Panc1 (cell line): ENCODE measurements around the gene NAPG. TPM values are rescaled to one million over a fixed set of nuclear protein-coding genes. Genes with fewer than 3 reads are reported as not detected.

Source experiments
- ATAC-seq: fragments of 200-7000 bp; cut with Tn5 transposase; 2 replicates; pipeline ENCODE4 v1.9.1; 2020; ENCODE audit warnings: mild to moderate bottlenecking, moderate library complexity
- BruUV-seq: library from RNA; stranded (reverse); fragments of 400-500 nt; replicated peaks from 2 replicates; lab custom pipeline; 2021; lab: Mats Ljungman, UMichigan
- CTCF ChIA-PET: fragments of 300-600 bp; sonication (Branson Sonifier 250); formaldehyde crosslinking; loops from one replicate; lab custom pipeline; 2022; ENCODE audit warnings: antibody characterized with exemption; lab: Charles Lee
- POLR2A ChIA-PET: fragments of 300-600 bp; sonication (Branson Sonifier 250); formaldehyde crosslinking; loops from one replicate; lab custom pipeline; 2022; ENCODE audit warnings: antibody characterized with exemption; lab: Charles Lee
- DNase-seq: peaks from one replicate; pipeline ENCODE4 v3.0.0-alpha.2; 2010; ENCODE audit warnings: low read depth, low spot score
- H3K27ac ChIP-seq: 2 replicates; pipeline ENCODE4 v1.5.1; 2011; ENCODE audit warnings: mild to moderate bottlenecking, low read length, inconsistent platforms
- H3K27me3 ChIP-seq: fragments of 200-500 bp; sonication (Bioruptor generic); 2 replicates; pipeline ENCODE4 v1.6.0; 2014; ENCODE audit warnings: low read length, inconsistent platforms; ENCODE audit not compliant: control insufficient read depth, insufficient read depth
- H3K36me3 ChIP-seq: fragments of 200-500 bp; sonication (Bioruptor generic); 2 replicates; pipeline ENCODE4 v1.5.1; 2014; ENCODE audit warnings: inconsistent platforms, mild to moderate bottlenecking, low read length, moderate library complexity; ENCODE audit not compliant: control insufficient read depth, insufficient read depth
- H3K4me1 ChIP-seq: 2 replicates; pipeline ENCODE4 v1.5.1; 2011; ENCODE audit warnings: inconsistent platforms, mild to moderate bottlenecking, low read length, moderate library complexity; ENCODE audit not compliant: control insufficient read depth, insufficient read depth
- H3K4me3 ChIP-seq, 2 experiments: 2 replicates each; pipeline ENCODE4 v1.5.1; 2011 to 2012; ENCODE audit warnings: low read depth in 2 of 2, low read length in 2 of 2, mild to moderate bottlenecking in 2 of 2, inconsistent platforms in 1 of 2, moderate library complexity in 1 of 2
- H3K9me3 ChIP-seq: fragments of 200-500 bp; sonication (Bioruptor generic); 2 replicates; pipeline ENCODE4 v1.5.1; 2014; ENCODE audit warnings: low read depth, mild to moderate bottlenecking, inconsistent platforms, low read length, moderate library complexity; ENCODE audit not compliant: control insufficient read depth, insufficient read depth
- CTCF ChIP-seq: fragments of 450-650 bp; IDR thresholded peaks from 2 replicates; pipeline ENCODE4 v1.5.1; 2017; ENCODE audit warnings: mild to moderate bottlenecking
- POLR2AphosphoS5 ChIP-seq: IDR thresholded peaks from 2 replicates; pipeline ENCODE4 v1.6.1; 2012; ENCODE audit warnings: mild to moderate bottlenecking, low read depth, low read length, moderate library complexity
- REST ChIP-seq, 2 experiments: IDR thresholded peaks; 2 replicates each; pipeline ENCODE4 v1.6.1; 2011 to 2012; ENCODE audit warnings: low read depth in 2 of 2, control low read depth in 1 of 2, low read length in 1 of 2, mild to moderate bottlenecking in 1 of 2, moderate library complexity in 1 of 2; ENCODE audit not compliant: insufficient read depth in 1 of 2
- SIN3A ChIP-seq: IDR thresholded peaks from 2 replicates; pipeline ENCODE4 v1.6.1; 2012; ENCODE audit warnings: low read depth, mild to moderate bottlenecking, low read length, moderate library complexity, borderline replicate concordance; ENCODE audit not compliant: insufficient read depth
- TCF7L2 ChIP-seq: IDR thresholded peaks from 2 replicates; pipeline ENCODE4 v1.6.1; 2011; ENCODE audit warnings: mild to moderate bottlenecking, low read depth, low read length, inconsistent platforms
- in situ Hi-C: cut with HindIII; loops from 2 replicates; pipeline ENCODE4 v1.10.0; 2016; ENCODE audit warnings: low sequenced_read_pairs, low pct_unique_long_range_greater_than_20kb
- intact Hi-C: fragments of 100-400 bp; cut with micrococcal nuclease; formaldehyde crosslinking; loops from one replicate; pipeline ENCODE4 v1.10.0; 2022; ENCODE audit not compliant: unreplicated experiment
- total RNA-seq: library from RNA; stranded (reverse); gene quantifications from one replicate; pipeline ENCODE4 v1.2.1, GENCODE V29; 2021; ENCODE audit not compliant: unreplicated experiment

NAPG gene
- total RNA-seq, 1 experiment from 2014 or later: 27.8 TPM

GRCh38 chr18:10519366-10519765 lies 6.5 kb upstream of the NAPG start:
- H3K4me3 ChIP-seq: no peak overlapping the region
- no peaks in the 10 kb centered on the region for H3K9me3 ChIP-seq
- CTCF ChIA-PET: no interaction called here
- DNase-seq (no peak), ATAC-seq (no peak)
- no TSS peak for BruUV-seq
- H3K27ac ChIP-seq: no peak overlapping the region
- H3K36me3 ChIP-seq: no peaks in the 10 kb centered on the region
- POLR2A ChIA-PET: no interaction called here
- no peaks in the 10 kb centered on the region for H3K4me1 ChIP-seq
- TF ChIP-seq REST (IDR thresholded peaks at IDR 0.05; ENCODE audit: insufficient read depth in 1 of 2, low read depth in 2 of 2, low read length in 1 of 2) (no peak), SIN3A (no peak), POLR2AphosphoS5 (no peak), CTCF (no peak), TCF7L2 (no peak)
- peaks cover 12% of the 10 kb centered on the region for H3K27me3 ChIP-seq
- intact Hi-C loops (no loop called here), in situ Hi-C loops (no loop called here)

- ChIA-PET CTCF (interaction anchor here (1.2 kb wide), 1 partner anchor 549 kb away, joined by 4 read pairs; no protein-coding TSS in a partner anchor), POLR2A (no interaction called here)
- TF ChIP-seq CTCF (peak; percentile 89), REST (IDR thresholded peaks at IDR 0.05; ENCODE audit: insufficient read depth in 1 of 2, low read depth in 2 of 2, low read length in 1 of 2) (no peak), POLR2AphosphoS5 (no peak)
- ATAC-seq (peak; percentile 96), DNase-seq (peak; percentile 33)
- in situ Hi-C loops: no loop called here
- no peaks in the 10 kb centered on the region for H3K36me3 ChIP-seq
- intact Hi-C loops: loop anchor here (1.0 kb wide), 1 partner anchor 549 kb away; no protein-coding TSS in a partner anchor
- no peak overlapping the region for H3K4me3 ChIP-seq
- H3K9me3 ChIP-seq: no peaks in the 10 kb centered on the region
- no TSS peak for BruUV-seq
- no peaks in the 10 kb centered on the region; the same call in 1 of the 2 replicates for H3K4me1 ChIP-seq
- H3K27me3 ChIP-seq: peaks cover 7% of the 10 kb centered on the region
- H3K27ac ChIP-seq: no peak overlapping the region
Observed at GRCh38 chr18:10519999-10520935, 5.6 kb upstream of the NAPG start.
